NCI-H1417 (cell line): ENCODE data around the gene POU4F1.

Experiments
- DNase-seq, 3 experiments: peaks; one replicate each; lab custom pipeline; 2025; lab: John Stamatoyannopoulos, UW

POU4F1 gene

GRCh38 chr13:78593652-78594455 lies 9.5 kb downstream of the POU4F1 start:
- DNase-seq, result peak; percentile 30 to 89 (median 78)

- DNase-seq, result no peak
These were observed 10.2 kb downstream of the POU4F1 start for GRCh38 chr13:78593129-78593528.

GRCh38 chr13:78592584-78592983 lies 10.8 kb downstream of the POU4F1 start:
- peak in 1 of 3 experiments; percentile 47 for DNase-seq

GRCh38 chr13:78589206-78589605 lies 14.1 kb downstream of the POU4F1 start:
- no peak for DNase-seq

DNA sequence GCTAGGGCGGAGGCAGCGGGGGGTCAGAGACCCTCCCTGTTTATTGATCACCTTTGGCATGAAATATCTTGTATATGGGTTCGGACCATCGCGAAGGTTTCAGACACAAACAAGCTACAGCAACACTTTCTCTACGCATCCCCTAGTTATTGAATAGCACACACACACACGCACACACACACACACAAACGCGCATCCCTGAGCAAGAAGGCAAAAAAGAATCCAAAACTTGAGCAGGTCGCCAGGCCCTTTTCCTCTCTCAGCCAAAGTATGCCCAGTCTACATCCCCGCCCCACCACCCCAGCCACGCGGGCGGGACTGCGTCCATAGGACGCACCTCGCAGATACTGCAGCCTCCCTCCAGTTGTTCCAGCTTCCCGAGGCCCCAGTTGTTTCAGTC lies 16.0 kb downstream of the POU4F1 start:
- DNase-seq, result no peak

- DNase-seq, result no peak
These were observed 16.6 kb downstream of the POU4F1 start for GRCh38 chr13:78586706-78587105.

GRCh38 chr13:78576261-78576660 lies 27.1 kb downstream of the POU4F1 start:
- no peak for DNase-seq

GRCh38 chr13:78572459-78572858 lies 30.9 kb downstream of the POU4F1 start:
- peak in 1 of 3 experiments; percentile 39 for DNase-seq

DNA sequence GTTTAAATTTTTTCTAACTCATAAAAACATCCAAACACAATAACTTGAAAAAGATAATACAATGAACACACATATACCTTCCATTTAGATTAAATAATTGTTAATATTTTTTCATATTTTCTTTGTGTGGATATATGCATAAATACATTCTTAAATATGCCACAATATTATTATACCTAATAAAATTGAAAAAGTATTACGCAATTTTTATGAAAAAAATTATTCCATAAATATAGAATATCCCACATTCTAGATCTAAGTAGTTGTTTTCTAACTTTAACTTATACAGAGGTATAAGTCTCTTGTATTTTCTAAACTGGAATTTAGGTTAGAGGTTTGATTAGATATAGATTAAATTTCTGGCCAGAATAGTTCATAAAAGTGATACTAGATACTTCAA lies 34.3 kb downstream of the POU4F1 start:
- no peak for DNase-seq

- no peak for DNase-seq
These were observed 36.7 kb downstream of the POU4F1 start for GRCh38 chr13:78566631-78567030.

GRCh38 chr13:78562237-78562889 lies 41.0 kb downstream of the POU4F1 start:
- no peak for DNase-seq
